K562 (cell line): ENCODE data around the gene AKAP13. TPM values are rescaled to one million over a fixed set of nuclear protein-coding genes. Genes with fewer than 3 reads are reported as not detected.

ENCODE experiments used
- ATAC-seq: fragments of 200-7000 bp; cut with Tn5 transposase; 3 replicates; pipeline ENCODE4 v1.9.1; 2020; ENCODE audit warnings: moderate library complexity
- BruUV-seq: library from RNA; stranded (reverse); fragments of 400-500 nt; replicated peaks from 2 replicates; lab custom pipeline; 2021; lab: Mats Ljungman, UMichigan
- CTCF ChIA-PET: fragments of 300-600 bp; formaldehyde crosslinking; extraction: SDS; loops from one replicate; lab custom pipeline; 2021; ENCODE audit warnings: low intra/inter-chr PET ratio; lab: Yijun Ruan, JAX
- POLR2A ChIA-PET: fragments of 300-600, 350-650 bp; sonication (Branson Sonifier 250); formaldehyde crosslinking; extraction: SDS; loops from one replicate; lab custom pipeline; 2021; ENCODE audit warnings: antibody characterized with exemption, inconsistent platforms; lab: Yijun Ruan, JAX
- DNase-seq, 4 experiments: peaks; one replicate each; pipeline versions ENCODE4 v3.0.0 to v3.0.0-alpha.2; 2011 to 2018; ENCODE audit warnings: low spot score in 3 of 4, mixed read lengths in 3 of 4; ENCODE audit errors: extremely low read depth in 1 of 4
- FAIRE-seq: peaks from 2 replicates; lab custom pipeline; 2011; peaks lifted over from hg19 to GRCh38; lab: Jason Lieb, UNC
- H2AFZ ChIP-seq: 2 replicates; pipeline ENCODE4 v1.6.0; 2011; ENCODE audit warnings: low read depth, low read length, control low read depth, inconsistent platforms
- H3K27ac ChIP-seq: fragments of 200-600 bp; 3 replicates; pipeline ENCODE4 v1.8.0; 2011; ENCODE audit warnings: low read depth, mild to moderate bottlenecking, control low read depth, inconsistent platforms, low read length, moderate library complexity, mixed read lengths; ENCODE audit errors: extremely low read depth
- H3K27me3 ChIP-seq, 2 experiments: fragments of 300-600 bp in 1 of 2; 2 replicates in 1 of 2; 3 replicates in 1 of 2; pipeline versions ENCODE4 v1.6.0 to v1.8.0; 2011; ENCODE audit warnings: inconsistent platforms in 2 of 2, low read length in 2 of 2, mild to moderate bottlenecking in 1 of 2, mixed read lengths in 1 of 2, moderate library complexity in 1 of 2; ENCODE audit not compliant: control insufficient read depth in 2 of 2, insufficient read depth in 2 of 2
- H3K36me3 ChIP-seq: fragments of 300-600 bp; 3 replicates; pipeline ENCODE4 v1.8.0; 2011; ENCODE audit warnings: mild to moderate bottlenecking, low read length, inconsistent platforms; ENCODE audit not compliant: control insufficient read depth, insufficient read depth
- H3K4me1 ChIP-seq, 2 experiments: fragments of 200-600 bp in 1 of 2; replicated peaks in 1 of 2; 2 replicates in 1 of 2; 3 replicates in 1 of 2; pipeline versions ENCODE4 v1.5.1 to v1.8.0; 2011; ENCODE audit warnings: inconsistent platforms in 2 of 2, low read length in 2 of 2, mild to moderate bottlenecking in 1 of 2, mixed read lengths in 1 of 2, moderate library complexity in 1 of 2; ENCODE audit not compliant: control insufficient read depth in 2 of 2, insufficient read depth in 2 of 2
- H3K4me2 ChIP-seq: 2 replicates; pipeline ENCODE4 v1.6.1; 2011; ENCODE audit warnings: low read length, control low read depth, inconsistent platforms, mixed read lengths; ENCODE audit not compliant: insufficient read depth
- H3K4me3 ChIP-seq: fragments of 200-600 bp; sonication (generic), shearing (Covaris generic); 2 replicates; pipeline ENCODE4 v1.5.1; 2016; ENCODE audit warnings: control low read depth, inconsistent platforms
- H3K79me2 ChIP-seq: fragments of 200-600 bp; 3 replicates; pipeline ENCODE4 v1.8.0; 2011; ENCODE audit warnings: low read length, inconsistent platforms; ENCODE audit not compliant: control insufficient read depth, insufficient read depth
- H3K9ac ChIP-seq, 2 experiments: 2 replicates each; pipeline versions ENCODE4 v1.6.0 to v1.6.1; 2011; ENCODE audit warnings: low read depth in 2 of 2, low read length in 2 of 2, control low read depth in 1 of 2, inconsistent platforms in 1 of 2, mild to moderate bottlenecking in 1 of 2, mixed read lengths in 1 of 2; ENCODE audit not compliant: insufficient read depth in 1 of 2
- H3K9me1 ChIP-seq: one replicate; pipeline ENCODE4 v1.6.0; 2011; ENCODE audit warnings: inconsistent platforms, mild to moderate bottlenecking, low read length, moderate library complexity; ENCODE audit not compliant: control insufficient read depth, insufficient read depth
- H3K9me3 ChIP-seq: replicated peaks from 2 replicates; pipeline ENCODE4 v1.5.1; 2011; ENCODE audit warnings: low read depth, low read length, inconsistent platforms; ENCODE audit not compliant: control insufficient read depth, insufficient read depth
- H4K20me1 ChIP-seq: replicated peaks from 2 replicates; pipeline ENCODE4 v1.6.1; 2011; ENCODE audit warnings: low read length, inconsistent platforms, mixed read lengths; ENCODE audit not compliant: control insufficient read depth, insufficient read depth
- CHCHD3 ChIP-seq: fragments of 250-450 bp; sonication (Bioruptor Pico); IDR thresholded peaks from 2 replicates; pipeline ENCODE4 v2.1.2; 2022; ENCODE audit warnings: mild to moderate bottlenecking
- MBD2 ChIP-seq: sonication (generic); IDR thresholded peaks from 2 replicates; pipeline ENCODE4 v1.6.1; 2016; ENCODE audit warnings: low read depth, borderline replicate concordance
- MLLT1 ChIP-seq, 2 experiments: fragments of 450-650 bp; IDR thresholded peaks; 2 replicates each; pipeline ENCODE4 v1.6.1; 2016
- NFATC3 ChIP-seq: fragments of 450-650 bp; IDR thresholded peaks from 2 replicates; pipeline ENCODE4 v1.6.1; 2017; ENCODE audit warnings: mild to moderate bottlenecking
- PHTF2 ChIP-seq: fragments of 250-450 bp; sonication (Bioruptor Pico); IDR thresholded peaks from 2 replicates; pipeline ENCODE4 v1.5.0; 2021; ENCODE audit warnings: mild to moderate bottlenecking
- RNF2 ChIP-seq: sonication (generic); IDR thresholded peaks from 2 replicates; pipeline ENCODE4 v1.6.1; 2016
- ZC3H11A ChIP-seq: IDR thresholded peaks from 2 replicates; pipeline ENCODE4 v1.6.1; 2012; ENCODE audit warnings: low read depth, low read length, improper control_type of control experiment
- ZNF146 ChIP-seq: IDR thresholded peaks from one replicate; pipeline ENCODE4 v1.6.1; 2018; ENCODE audit warnings: missing compliant biosample characterization; ENCODE audit not compliant: unreplicated experiment
- ZNF197 ChIP-seq: fragments of 200-800 bp; sonication (Bioruptor generic); IDR thresholded peaks from 2 replicates; pipeline ENCODE4 v1.6.1; 2016; ENCODE audit warnings: low read depth, missing genetic modification characterization, missing compliant biosample characterization
- WGBS: fragments of 100-300 bp; shearing (Covaris generic); methylation state at CpG from one replicate; pipeline ENCODE4 v1.1.6; 2016; ENCODE audit warnings: low coverage, mixed read lengths; ENCODE audit not compliant: insufficient coverage; ENCODE audit errors: missing lambda C conversion rate; 5-methylcytosine and 5-hydroxymethylcytosine counted together
- in situ Hi-C: fragments of 300-500 bp; cut with MboI; formaldehyde crosslinking; loops from 4 replicates; pipeline ENCODE4 v1.15.0; 2018; ENCODE audit warnings: inconsistent platforms, mixed read lengths
- intact Hi-C: fragments of 100-400 bp; cut with micrococcal nuclease; formaldehyde crosslinking; loops from 2 replicates; pipeline ENCODE4 v1.14.2; 2022
- polyA plus RNA-seq, 8 experiments: library from polyadenylated mRNA; depleted of rRNA in 4 of 8; stranded (reverse) in 5 of 8; unstranded in 3 of 8; fragments of >200 nt; fragmentation: Nextera tagmentation in 2 of 8; fragmentation: Illumina TruSeq in 1 of 8; extraction: Ambion mirVana in 2 of 8; extraction: Trizol in 1 of 8; gene quantifications; 2 replicates each; pipeline versions ENCODE4 v1.2.1 to v1.2.3, GENCODE V29; 2011 to 2014; ENCODE audit warnings: inconsistent platforms in 1 of 8, missing spikeins in 1 of 8
- total RNA-seq, 7 experiments: library from RNA; depleted of rRNA in 6 of 7; stranded (reverse); fragments of >200 nt in 6 of 7; fragmentation: Illumina TruSeq in 2 of 7; extraction: Trizol in 2 of 7; gene quantifications; 2 replicates each; pipeline versions ENCODE4 v1.2.1 to v1.2.3, GENCODE V29; 2011 to 2021; ENCODE audit warnings: low replicate concordance in 1 of 7
- TF ChIP-seq, protein P1 (sequence below): fragments of 450-650 bp; formaldehyde crosslinking; IDR thresholded peaks from 2 replicates; pipeline ENCODE4 v1.4.0; 2022; ENCODE audit warnings: missing genetic modification characterization
- TF ChIP-seq, protein P2 (sequence below): fragments of 250-450 bp; sonication (Bioruptor Pico); IDR thresholded peaks from 2 replicates; pipeline ENCODE4 v1.4.0; 2020; ENCODE audit warnings: mild to moderate bottlenecking, moderate library complexity

The AKAP13 gene
- total and polyA plus RNA-seq, 9 of the 15 experiments (the other 6 are each of a cell fraction or from before 2014, with no cell fraction given) = 0.03 to 1.7 (median 0.42) TPM

GRCh38 chr15:85490856-85491255 lies 110.5 kb downstream of the AKAP13 start (continued):
- TF ChIP-seq, protein P1, sequence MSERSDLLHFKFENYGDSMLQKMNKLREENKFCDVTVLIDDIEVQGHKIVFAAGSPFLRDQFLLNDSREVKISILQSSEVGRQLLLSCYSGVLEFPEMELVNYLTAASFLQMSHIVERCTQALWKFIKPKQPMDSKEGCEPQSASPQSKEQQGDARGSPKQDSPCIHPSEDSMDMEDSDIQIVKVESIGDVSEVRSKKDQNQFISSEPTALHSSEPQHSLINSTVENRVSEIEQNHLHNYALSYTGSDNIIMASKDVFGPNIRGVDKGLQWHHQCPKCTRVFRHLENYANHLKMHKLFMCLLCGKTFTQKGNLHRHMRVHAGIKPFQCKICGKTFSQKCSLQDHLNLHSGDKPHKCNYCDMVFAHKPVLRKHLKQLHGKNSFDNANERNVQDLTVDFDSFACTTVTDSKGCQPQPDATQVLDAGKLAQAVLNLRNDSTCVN (CRISPR knock-in tag) = no peak

GRCh38 chr15:85491691-85492090 lies 111.3 kb downstream of the AKAP13 start:
- no peak overlapping the region for H3K4me2 ChIP-seq
- H3K9me3 ChIP-seq = no peaks in the 10 kb centered on the region
- intact Hi-C loops (no loop called here), in situ Hi-C loops (no loop called here)
- no peak for DNase-seq
- BruUV-seq = no TSS peak
- no peaks in the 10 kb centered on the region for H3K36me3 ChIP-seq
- H3K79me2 ChIP-seq = no peaks in the 10 kb centered on the region
- H3K4me1 ChIP-seq = no peaks in the 10 kb centered on the region
- POLR2A ChIA-PET = interaction anchor here (0.7 kb wide), 1 partner anchor 138 kb away, joined by 3 read pairs; no protein-coding TSS in a partner anchor
- WGBS = 0% methylated on average over 4 of the region's 4 CpGs
- ATAC-seq = no peak
- H3K4me3 ChIP-seq = no peak overlapping the region
- no peaks in the 10 kb centered on the region for H3K27me3 ChIP-seq
- CTCF ChIA-PET = no interaction called here
- no peaks in the 10 kb centered on the region for H4K20me1 ChIP-seq
- H2AFZ ChIP-seq = no peak overlapping the region
- no peak overlapping the region for H3K27ac ChIP-seq
- TF ChIP-seq MBD2 (no peak), ZNF197 (CRISPR knock-in tag) (no peak), CHCHD3 (no peak), MLLT1 (IDR thresholded peaks at IDR 0.05) (no peak), ZC3H11A (no peak), PHTF2 (CRISPR knock-in tag) (no peak), ZNF146 (no peak), NFATC3 (no peak), RNF2 (no peak)
- TF ChIP-seq, protein P2, sequence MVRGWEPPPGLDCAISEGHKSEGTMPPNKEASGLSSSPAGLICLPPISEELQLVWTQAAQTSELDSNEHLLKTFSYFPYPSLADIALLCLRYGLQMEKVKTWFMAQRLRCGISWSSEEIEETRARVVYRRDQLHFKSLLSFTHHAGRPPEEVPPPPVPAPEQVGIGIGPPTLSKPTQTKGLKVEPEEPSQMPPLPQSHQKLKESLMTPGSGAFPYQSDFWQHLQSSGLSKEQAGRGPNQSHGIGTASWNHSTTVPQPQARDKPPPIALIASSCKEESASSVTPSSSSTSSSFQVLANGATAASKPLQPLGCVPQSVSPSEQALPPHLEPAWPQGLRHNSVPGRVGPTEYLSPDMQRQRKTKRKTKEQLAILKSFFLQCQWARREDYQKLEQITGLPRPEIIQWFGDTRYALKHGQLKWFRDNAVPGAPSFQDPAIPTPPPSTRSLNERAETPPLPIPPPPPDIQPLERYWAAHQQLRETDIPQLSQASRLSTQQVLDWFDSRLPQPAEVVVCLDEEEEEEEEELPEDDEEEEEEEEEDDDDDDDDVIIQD (CRISPR knock-in tag) = no peak
- no peak overlapping the region for H3K9ac ChIP-seq
- FAIRE-seq = no peak
- no peaks in the 10 kb centered on the region for H3K9me1 ChIP-seq
